Type B pancreatic cell (in vitro differentiated cells): ENCODE data around the gene CKS1B. TPM values are rescaled to one million over a fixed set of nuclear protein-coding genes. Genes with fewer than 3 reads are reported as not detected.

Experiments
- DNase-seq: peaks from one replicate; pipeline ENCODE4 v3.0.0; 2021; ENCODE audit warnings: mixed read lengths; ENCODE audit not compliant: unreplicated experiment; ENCODE audit errors: extremely low spot score
- H3K27ac Mint-ChIP-seq: 2 replicates; pipeline ENCODE4 v1.8.0; 2021; ENCODE audit warnings: mild to moderate bottlenecking, mixed read lengths
- H3K27me3 Mint-ChIP-seq: 2 replicates; pipeline ENCODE4 v1.8.0; 2021; ENCODE audit warnings: mixed read lengths
- H3K36me3 Mint-ChIP-seq: 2 replicates; pipeline ENCODE4 v1.8.0; 2021; ENCODE audit warnings: mixed read lengths
- H3K4me1 Mint-ChIP-seq: one replicate; pipeline ENCODE4 v1.8.0; 2021; ENCODE audit warnings: mixed read lengths; ENCODE audit not compliant: unreplicated experiment
- H3K4me3 Mint-ChIP-seq: 2 replicates; pipeline ENCODE4 v1.8.0; 2021; ENCODE audit warnings: mild to moderate bottlenecking, mixed read lengths
- H3K9me3 Mint-ChIP-seq: 2 replicates; pipeline ENCODE4 v1.8.0; 2021; ENCODE audit warnings: mixed read lengths
- CTCF ChIP-seq: fragments of 200-600 bp; sonication (generic); conservative IDR thresholded peaks from 2 replicates; pipeline ENCODE4 v1.5.0; 2021; ENCODE audit warnings: antibody characterized with exemption, mild to moderate bottlenecking
- total RNA-seq: library from RNA; stranded (reverse); gene quantifications from 2 replicates; pipeline ENCODE4 v1.2.1, GENCODE V29; 2021; ENCODE audit warnings: low replicate concordance

The CKS1B gene
- total RNA-seq, 1 donor from 2014 or later = 119 TPM

GRCh38 chr1:154989195-154989860, 14.8 kb downstream of the CKS1B start:
- no peaks in the 10 kb centered on the region for H3K9me3 Mint-ChIP-seq
- no peaks in the 10 kb centered on the region for H3K27me3 Mint-ChIP-seq
- H3K4me1 Mint-ChIP-seq = peaks cover 4% of the 10 kb centered on the region
- peaks cover 4% of the 10 kb centered on the region for H3K36me3 Mint-ChIP-seq
- H3K4me3 Mint-ChIP-seq = no peak overlapping the region
- no peak for DNase-seq
- no peak overlapping the region for H3K27ac Mint-ChIP-seq
- TF ChIP-seq CTCF = no peak

GRCh38 chr1:154990276-154990675, 15.8 kb downstream of the CKS1B start:
- TF ChIP-seq CTCF = no peak
- Mint-ChIP-seq H3K9me3 (no peaks in the 10 kb centered on the region), H3K4me1 (peaks cover 4% of the 10 kb centered on the region)

GRCh38 chr1:154992721-154993571, 18.5 kb downstream of the CKS1B start:
- no peaks in the 10 kb centered on the region for H3K9me3 Mint-ChIP-seq
- no peak overlapping the region for H3K4me3 Mint-ChIP-seq
- H3K4me1 Mint-ChIP-seq = peaks cover 21% of the 10 kb centered on the region
- H3K36me3 Mint-ChIP-seq = peaks cover 4% of the 10 kb centered on the region
- no peak for DNase-seq
- H3K27me3 Mint-ChIP-seq = no peaks in the 10 kb centered on the region
- TF ChIP-seq CTCF = no peak
- no peak overlapping the region for H3K27ac Mint-ChIP-seq

More at GRCh38 chr1:154990276-154990675, 15.8 kb downstream of the CKS1B start:
- no peak for DNase-seq
- Mint-ChIP-seq H3K27me3 (no peaks in the 10 kb centered on the region), H3K27ac (no peak overlapping the region), H3K36me3 (peaks cover 4% of the 10 kb centered on the region), H3K4me3 (no peak overlapping the region)

GRCh38 chr1:154993572-154994268, 19.2 kb downstream of the CKS1B start, which contains the start of gene LENEP:
Gene LENEP, plus strand, starts transcription at chr1:154993586. Its CDS starts 22 bp downstream, at chr1:154993608.
- Mint-ChIP-seq H3K27ac (peak within 1 kb of the TSS; percentile 38), H3K9me3 (no peaks in the 10 kb centered on the region), H3K36me3 (peaks cover 4% of the 10 kb centered on the region), H3K4me3 (no peak within 1 kb of the TSS), H3K4me1 (peaks cover 25% of the 10 kb centered on the region), H3K27me3 (no peaks in the 10 kb centered on the region)
- no peak for DNase-seq
- no peak for TF ChIP-seq CTCF

GRCh38 chr1:154994269-154994587, 19.7 kb downstream of the CKS1B start:
- Mint-ChIP-seq H3K4me1 (peaks cover 26% of the 10 kb centered on the region), H3K4me3 (no peak overlapping the region), H3K36me3 (no peaks in the 10 kb centered on the region), H3K27me3 (no peaks in the 10 kb centered on the region), H3K27ac (peak overlapping the region; percentile 38), H3K9me3 (no peaks in the 10 kb centered on the region)
- TF ChIP-seq CTCF = no peak
- no peak for DNase-seq
